ENCODE measurements around the gene GAST. TPM values are rescaled to one million over a fixed set of nuclear protein-coding genes. Genes with fewer than 3 reads are reported as not detected.

GAST gene
- total and polyA plus RNA-seq, 2 experiments from 2014 or later = not detected

DNA sequence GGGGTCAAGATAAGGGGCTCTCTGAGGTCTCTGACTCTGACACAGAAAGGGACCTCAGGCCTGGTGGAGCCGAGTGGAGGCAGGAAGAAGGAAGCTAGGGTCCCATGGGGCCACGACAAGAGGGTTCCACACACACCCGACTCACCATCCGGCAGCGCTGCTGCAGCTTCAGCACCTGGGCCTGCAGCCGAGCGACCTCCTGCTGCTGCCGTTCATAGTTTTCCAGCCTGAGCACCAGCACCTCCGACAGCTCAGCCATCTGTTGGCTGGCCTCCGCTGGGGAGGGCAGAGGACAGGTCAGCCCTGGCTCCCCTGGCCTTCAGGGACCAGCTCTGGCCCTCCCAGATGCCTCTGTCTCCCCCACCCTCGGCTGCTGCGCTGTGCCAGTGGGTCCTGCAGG, 15.9 kb downstream of the GAST start:
- no peak overlapping the region for H3K4me3 ChIP-seq
- H3K79me2 ChIP-seq (replicated peaks; ENCODE audit: insufficient read depth) = no peaks in the 10 kb centered on the region
- no peak overlapping the region for H3K4me3 Mint-ChIP-seq
- no peaks in the 10 kb centered on the region for H3K4me1 ChIP-seq (ENCODE audit: insufficient read depth)
- H3K9me3 Mint-ChIP-seq = no peaks in the 10 kb centered on the region
- peaks cover 20% of the 10 kb centered on the region for H3K27me3 ChIP-seq (ENCODE audit: insufficient read depth)
- H3F3A ChIP-seq (replicated peaks; ENCODE audit: low read depth) = no peaks in the 10 kb centered on the region
- peaks cover 18% of the 10 kb centered on the region for H3K4me1 Mint-ChIP-seq
- DNase-seq (ENCODE audit: low spot score) (no peak), ATAC-seq (no peak)
- TF ChIP-seq, protein P1, sequence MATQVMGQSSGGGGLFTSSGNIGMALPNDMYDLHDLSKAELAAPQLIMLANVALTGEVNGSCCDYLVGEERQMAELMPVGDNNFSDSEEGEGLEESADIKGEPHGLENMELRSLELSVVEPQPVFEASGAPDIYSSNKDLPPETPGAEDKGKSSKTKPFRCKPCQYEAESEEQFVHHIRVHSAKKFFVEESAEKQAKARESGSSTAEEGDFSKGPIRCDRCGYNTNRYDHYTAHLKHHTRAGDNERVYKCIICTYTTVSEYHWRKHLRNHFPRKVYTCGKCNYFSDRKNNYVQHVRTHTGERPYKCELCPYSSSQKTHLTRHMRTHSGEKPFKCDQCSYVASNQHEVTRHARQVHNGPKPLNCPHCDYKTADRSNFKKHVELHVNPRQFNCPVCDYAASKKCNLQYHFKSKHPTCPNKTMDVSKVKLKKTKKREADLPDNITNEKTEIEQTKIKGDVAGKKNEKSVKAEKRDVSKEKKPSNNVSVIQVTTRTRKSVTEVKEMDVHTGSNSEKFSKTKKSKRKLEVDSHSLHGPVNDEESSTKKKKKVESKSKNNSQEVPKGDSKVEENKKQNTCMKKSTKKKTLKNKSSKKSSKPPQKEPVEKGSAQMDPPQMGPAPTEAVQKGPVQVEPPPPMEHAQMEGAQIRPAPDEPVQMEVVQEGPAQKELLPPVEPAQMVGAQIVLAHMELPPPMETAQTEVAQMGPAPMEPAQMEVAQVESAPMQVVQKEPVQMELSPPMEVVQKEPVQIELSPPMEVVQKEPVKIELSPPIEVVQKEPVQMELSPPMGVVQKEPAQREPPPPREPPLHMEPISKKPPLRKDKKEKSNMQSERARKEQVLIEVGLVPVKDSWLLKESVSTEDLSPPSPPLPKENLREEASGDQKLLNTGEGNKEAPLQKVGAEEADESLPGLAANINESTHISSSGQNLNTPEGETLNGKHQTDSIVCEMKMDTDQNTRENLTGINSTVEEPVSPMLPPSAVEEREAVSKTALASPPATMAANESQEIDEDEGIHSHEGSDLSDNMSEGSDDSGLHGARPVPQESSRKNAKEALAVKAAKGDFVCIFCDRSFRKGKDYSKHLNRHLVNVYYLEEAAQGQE (IDR thresholded peaks at IDR 0.05; ENCODE audit: unreplicated experiment) = no peak
- TF ChIP-seq NANOG (IDR thresholded peaks at IDR 0.05; ENCODE audit: borderline replicate concordance) = no peak
- no peaks in the 10 kb centered on the region for H3K9me2 ChIP-seq (ENCODE audit: insufficient read depth)
- no peaks in the 10 kb centered on the region for H3K36me3 ChIP-seq (ENCODE audit: insufficient read depth)
- H3K36me3 Mint-ChIP-seq (ENCODE audit: low read depth) = no peaks in the 10 kb centered on the region; the same call in 2 of the 3 replicates
- H3K27me3 Mint-ChIP-seq (ENCODE audit: insufficient read depth, low read depth, poor library complexity) = peaks cover 39% of the 10 kb centered on the region
- no peak overlapping the region for H3K27ac Mint-ChIP-seq
- H4K20me1 ChIP-seq (replicated peaks; ENCODE audit: insufficient read depth) = no peaks in the 10 kb centered on the region
- no peak overlapping the region for H3K27ac ChIP-seq (ENCODE audit: low read depth)
- H2AFZ ChIP-seq = no peak overlapping the region
- H3K4me2 ChIP-seq = no peak overlapping the region

DNA sequence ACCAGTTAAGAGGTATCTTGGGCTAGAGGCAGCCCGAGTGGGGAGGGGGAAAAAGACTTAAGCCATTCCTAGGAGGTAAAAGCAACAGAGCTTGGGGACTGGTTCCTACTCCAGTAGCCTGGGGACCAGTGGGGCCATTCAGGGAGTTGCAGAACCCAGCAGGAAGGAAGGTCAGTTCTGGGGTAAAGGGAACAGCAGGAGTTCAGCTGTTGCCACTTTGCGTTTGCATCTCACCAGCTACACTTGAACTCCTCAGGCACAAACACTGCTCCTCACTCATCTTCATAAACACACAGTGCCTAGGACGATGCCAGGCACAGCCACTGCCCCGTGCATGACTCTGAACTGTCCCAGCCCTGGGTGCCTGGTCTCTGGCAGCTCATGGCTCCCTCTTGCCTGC, 18.3 kb downstream of the GAST start:
- no peak for ATAC-seq
- Histone ChIP-seq H2AFZ (no peak overlapping the region), H3K4me1 (ENCODE audit: insufficient read depth) (peaks cover 4% of the 10 kb centered on the region; the same call in 1 of the 2 replicates), H3K4me3 (no peak overlapping the region), H3K79me2 (replicated peaks; ENCODE audit: insufficient read depth) (no peaks in the 10 kb centered on the region), H3K36me3 (ENCODE audit: insufficient read depth) (no peaks in the 10 kb centered on the region), H3F3A (replicated peaks; ENCODE audit: low read depth) (no peaks in the 10 kb centered on the region), H4K20me1 (replicated peaks; ENCODE audit: insufficient read depth) (no peaks in the 10 kb centered on the region), H3K9me2 (ENCODE audit: insufficient read depth) (no peaks in the 10 kb centered on the region), H3K27ac (ENCODE audit: low read depth) (no peak overlapping the region), H3K27me3 (ENCODE audit: insufficient read depth) (peaks cover 44% of the 10 kb centered on the region), H3K4me2 (no peak overlapping the region)
- peaks cover 11% of the 10 kb centered on the region for H3K4me1 Mint-ChIP-seq
- H3K9me3 Mint-ChIP-seq = no peaks in the 10 kb centered on the region
- H3K27ac Mint-ChIP-seq = no peak overlapping the region
- H3K36me3 Mint-ChIP-seq (ENCODE audit: low read depth) = no peaks in the 10 kb centered on the region; the same call in 2 of the 3 replicates
- H3K27me3 Mint-ChIP-seq (ENCODE audit: insufficient read depth, low read depth, poor library complexity) = peaks cover 49% of the 10 kb centered on the region
- no peak for DNase-seq (ENCODE audit: low spot score)
- no peak overlapping the region for H3K4me3 Mint-ChIP-seq
- TF ChIP-seq EZH2phosphoT487 (IDR thresholded peaks at IDR 0.05; ENCODE audit: unreplicated experiment) (no peak), CREB1 (CRISPR knock-in tag; IDR thresholded peaks at IDR 0.05; ENCODE audit: low read depth) (no peak), NANOG (IDR thresholded peaks at IDR 0.05; ENCODE audit: borderline replicate concordance) (no peak), ZNF114 (CRISPR knock-in tag; IDR thresholded peaks at IDR 0.05) (no peak), JUNB (IDR thresholded peaks at IDR 0.05; ENCODE audit: unreplicated experiment) (no peak), ZNF331 (CRISPR knock-in tag; IDR thresholded peaks at IDR 0.05; ENCODE audit: low read depth) (no peak)
- TF ChIP-seq, protein P1 (IDR thresholded peaks at IDR 0.05; ENCODE audit: unreplicated experiment) = no peak

All from GM23338 (cell line).